ENCODE results near the gene FRYL. TPM values are rescaled to one million over a fixed set of nuclear protein-coding genes. Genes with fewer than 3 reads are reported as not detected.

The FRYL gene
- polyA plus RNA-seq, 3 donors from 2014 or later: 25.8 to 57.9 (median 26.7) TPM

DNA sequence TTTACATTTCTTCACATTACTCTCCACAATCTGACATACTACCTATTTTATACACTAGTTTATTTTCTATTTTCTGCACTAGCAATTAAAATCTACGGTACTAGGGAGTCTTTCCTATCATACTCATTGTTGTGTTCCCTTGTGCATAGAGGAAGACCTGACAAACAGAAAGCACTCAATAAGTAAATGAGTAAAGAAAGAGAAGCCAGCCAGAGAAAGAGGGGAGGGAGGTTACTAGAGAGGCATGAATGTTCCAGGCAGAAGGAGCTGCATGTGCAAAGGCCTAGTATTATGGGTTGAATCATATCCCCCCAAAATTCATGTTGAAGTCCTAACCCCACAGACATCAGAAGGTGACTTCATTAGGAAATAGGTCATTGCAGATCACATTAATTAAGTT, 176.0 kb downstream of the FRYL start:
- Mint-ChIP-seq H3K4me3 (no peak overlapping the region), H3K27ac (peak overlapping the region in 2 of 6 donors; percentile 3 to 12), H3K36me3 (peaks cover 0 to 22% (median 8%) of the 10 kb centered on the region in 3 donors), H3K4me1 (no peaks in the 10 kb centered on the region), H3K9me3 (no peaks in the 10 kb centered on the region), H3K27me3 (ENCODE audit: low read depth in 3 of 3) (peaks cover 0 to 1% (median 0%) of the 10 kb centered on the region in 3 donors)
- no peak for DNase-seq

DNA sequence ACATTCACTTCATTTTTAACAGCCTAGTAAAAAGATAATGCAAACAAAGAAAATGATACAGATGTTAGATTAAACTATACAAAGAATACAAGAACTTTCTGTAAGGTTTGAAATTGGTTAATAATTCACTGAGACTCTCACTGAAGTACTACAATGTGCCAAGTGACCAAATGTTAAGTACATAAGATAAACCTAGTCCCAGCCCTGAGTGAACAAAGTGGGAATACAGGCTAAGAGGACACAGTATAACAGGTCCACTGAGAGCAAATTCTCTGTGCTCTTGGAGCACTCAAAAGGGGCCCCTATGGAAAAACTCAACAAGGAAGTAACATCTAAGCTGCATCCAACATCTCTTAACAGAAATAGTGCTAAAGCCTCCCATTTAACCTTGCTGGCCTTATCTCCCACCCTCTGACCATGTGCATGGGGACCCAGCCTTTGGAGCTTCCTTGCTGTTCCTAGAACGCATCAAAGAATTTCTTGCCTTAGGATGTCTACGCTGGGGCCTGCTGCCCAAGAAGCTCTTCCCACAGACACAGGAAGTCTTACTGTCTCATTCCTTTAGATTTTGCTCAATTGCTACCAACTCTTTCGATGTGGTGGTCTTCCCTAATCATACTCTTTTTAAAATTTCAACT, 176.6 kb downstream of the FRYL start:
- Mint-ChIP-seq H3K27me3 (ENCODE audit: low read depth in 3 of 3) (peaks cover 0 to 1% (median 0%) of the 10 kb centered on the region in 3 donors), H3K4me3 (no peak overlapping the region), H3K27ac (peak overlapping the region in 1 of 6 donors; percentile 40), H3K4me1 (no peaks in the 10 kb centered on the region), H3K9me3 (no peaks in the 10 kb centered on the region), H3K36me3 (peaks cover 3 to 23% (median 8%) of the 10 kb centered on the region in 3 donors)
- DNase-seq: no peak

DNA sequence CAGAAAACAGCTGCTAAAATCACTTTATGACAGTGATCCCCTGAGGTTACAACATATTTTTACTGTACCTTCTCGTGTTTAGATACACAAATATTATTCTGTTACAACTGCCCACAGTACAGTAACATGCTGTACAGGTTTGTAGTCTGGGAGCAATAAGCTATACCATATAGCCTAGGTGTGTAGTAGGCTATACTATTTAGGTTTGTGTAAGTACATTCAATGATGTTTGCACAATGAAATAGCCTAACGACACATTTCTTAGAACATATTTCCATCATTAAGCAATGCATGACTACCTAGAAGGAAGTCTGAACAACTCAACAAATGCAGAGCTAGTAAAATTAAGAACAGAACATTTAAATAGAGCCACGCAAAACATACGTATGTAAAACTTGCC, 177.3 kb downstream of the FRYL start:
- no peak overlapping the region for H3K4me3 Mint-ChIP-seq
- H3K9me3 Mint-ChIP-seq: no peaks in the 10 kb centered on the region
- no peaks in the 10 kb centered on the region for H3K4me1 Mint-ChIP-seq
- H3K27ac Mint-ChIP-seq: no peak overlapping the region
- no peak for DNase-seq
- peaks cover 5 to 24% (median 8%) of the 10 kb centered on the region in 3 donors for H3K36me3 Mint-ChIP-seq
- peaks cover 0 to 1% (median 0%) of the 10 kb centered on the region in 3 donors for H3K27me3 Mint-ChIP-seq (ENCODE audit: low read depth in 3 of 3)

DNA sequence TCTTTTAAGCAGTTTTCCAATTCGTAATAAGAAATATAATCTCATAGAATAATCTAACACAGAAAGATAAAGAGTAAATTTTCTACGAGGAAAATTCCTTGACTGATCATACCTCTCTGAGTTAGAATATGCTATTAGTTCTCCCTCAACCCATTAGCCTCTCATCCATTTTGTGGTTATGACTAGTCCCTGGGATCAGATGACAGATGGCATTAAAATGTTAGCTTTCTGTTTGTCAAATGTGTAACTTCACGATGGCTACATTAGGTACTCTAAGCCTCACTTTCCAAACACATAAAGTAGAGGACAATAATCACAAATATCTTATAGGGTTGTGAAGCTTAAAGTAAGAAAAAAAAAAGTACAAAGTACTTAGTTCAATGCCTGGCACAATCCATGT, 177.9 kb downstream of the FRYL start:
- Mint-ChIP-seq H3K9me3 (no peaks in the 10 kb centered on the region), H3K4me1 (peaks cover 0 to 4% of the 10 kb centered on the region in 2 donors), H3K36me3 (peaks cover 6 to 20% (median 8%) of the 10 kb centered on the region in 3 donors), H3K27me3 (ENCODE audit: low read depth in 3 of 3) (peaks cover 0 to 1% (median 0%) of the 10 kb centered on the region in 3 donors), H3K27ac (no peak overlapping the region), H3K4me3 (no peak overlapping the region)
- no peak for DNase-seq

DNA sequence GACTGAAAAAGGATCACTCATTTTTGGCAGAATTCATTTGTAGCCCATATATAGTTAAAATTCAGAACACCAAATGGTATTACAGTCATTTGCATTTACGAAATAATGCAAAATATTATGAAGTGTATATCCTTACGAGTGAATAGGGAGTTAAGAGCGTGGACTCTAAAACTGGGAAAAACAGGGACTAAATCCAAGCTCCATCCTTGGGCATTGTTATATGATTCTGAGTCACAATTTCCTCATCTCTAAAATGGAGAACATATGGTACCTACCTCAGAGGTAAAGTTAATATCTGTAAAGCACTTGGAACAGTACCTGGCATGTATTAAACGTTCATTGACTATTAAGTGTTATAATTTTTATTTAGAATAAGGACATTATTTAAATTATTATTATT, 183.7 kb downstream of the FRYL start:
- Mint-ChIP-seq H3K9me3 (peaks cover 0 to 1% (median 0%) of the 10 kb centered on the region in 6 donors), H3K4me1 (peaks cover 2 to 14% of the 10 kb centered on the region in 2 donors), H3K4me3 (no peak overlapping the region), H3K36me3 (peaks cover 8 to 40% (median 12%) of the 10 kb centered on the region in 3 donors), H3K27ac (no peak overlapping the region), H3K27me3 (ENCODE audit: low read depth in 3 of 3) (peaks cover 0 to 6% (median 2%) of the 10 kb centered on the region in 3 donors)
- DNase-seq: no peak

DNA sequence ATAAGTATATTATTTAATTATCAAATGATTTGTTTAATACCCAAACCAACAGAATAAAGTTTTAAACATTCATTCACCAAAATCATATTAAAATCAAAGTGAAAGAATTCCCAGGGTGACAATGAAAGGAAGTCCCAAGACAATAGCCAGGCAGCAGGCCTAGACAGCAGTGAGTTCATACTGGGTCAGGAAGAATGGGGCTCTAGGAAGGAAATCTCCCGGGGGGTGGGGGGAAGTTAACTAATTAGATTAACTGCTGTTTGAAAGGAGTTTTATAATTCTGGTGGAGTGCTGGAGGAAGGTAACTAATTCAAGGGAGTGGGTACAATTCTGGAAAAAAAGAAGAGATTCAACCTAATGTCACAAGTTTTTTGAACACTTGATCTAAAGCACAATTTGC, 185.9 kb downstream of the FRYL start:
- DNase-seq: no peak
- peaks cover 0 to 1% (median 0%) of the 10 kb centered on the region in 6 donors for H3K9me3 Mint-ChIP-seq
- peak overlapping the region in 2 of 6 donors; percentile 31 to 40 for H3K27ac Mint-ChIP-seq
- no peak overlapping the region for H3K4me3 Mint-ChIP-seq
- peaks cover 8 to 46% (median 12%) of the 10 kb centered on the region in 3 donors for H3K36me3 Mint-ChIP-seq
- peaks cover 0 to 6% (median 2%) of the 10 kb centered on the region in 3 donors for H3K27me3 Mint-ChIP-seq (ENCODE audit: low read depth in 3 of 3)
- H3K4me1 Mint-ChIP-seq: peaks cover 7 to 16% of the 10 kb centered on the region in 2 donors

DNA sequence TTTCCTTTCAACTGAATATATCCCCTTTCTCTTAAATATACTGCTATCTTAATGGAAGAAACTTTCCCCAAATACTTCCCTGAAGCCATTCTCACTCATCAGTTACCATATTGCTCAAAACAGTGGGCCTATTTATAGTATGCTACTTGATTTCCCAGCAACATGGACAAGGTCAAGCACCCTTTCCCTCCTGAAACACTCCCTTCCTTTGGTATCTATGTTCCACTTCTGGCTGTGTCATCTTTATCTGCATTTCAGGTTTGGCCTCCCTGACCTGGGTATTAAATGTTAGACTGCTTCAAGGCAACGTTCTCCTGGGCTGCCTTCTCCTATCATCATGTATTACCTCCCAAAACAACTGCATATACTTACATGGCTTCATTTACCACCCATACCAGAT, 188.7 kb downstream of the FRYL start:
- Mint-ChIP-seq H3K27ac (peak overlapping the region in 2 of 6 donors; percentile 1 to 41), H3K4me3 (no peak overlapping the region), H3K9me3 (peaks cover 0 to 1% (median 0%) of the 10 kb centered on the region in 6 donors), H3K27me3 (ENCODE audit: low read depth in 3 of 3) (peaks cover 0 to 6% (median 2%) of the 10 kb centered on the region in 3 donors), H3K36me3 (peaks cover 8 to 42% (median 9%) of the 10 kb centered on the region in 3 donors), H3K4me1 (peaks cover 15 to 19% of the 10 kb centered on the region in 2 donors)
- DNase-seq: no peak

DNA sequence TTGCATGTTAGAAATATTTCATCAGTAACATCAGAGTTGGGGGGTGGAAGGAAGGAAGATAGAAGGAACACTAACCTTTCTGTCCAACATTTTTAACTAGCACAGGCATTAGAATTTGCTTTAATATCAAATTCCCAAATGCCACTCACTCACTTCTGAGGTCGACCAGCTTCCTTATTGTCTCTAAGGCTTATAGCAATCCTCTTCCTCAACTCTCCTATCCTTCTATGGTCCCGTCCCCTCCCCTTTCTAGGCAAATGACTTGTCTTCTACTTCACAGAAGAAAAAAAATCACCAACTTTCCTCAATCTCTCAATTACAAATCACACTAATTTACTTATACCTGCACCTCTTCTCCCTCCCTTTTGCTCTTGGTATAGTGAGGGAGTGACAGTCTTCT, 189.2 kb downstream of the FRYL start:
- DNase-seq: no peak
- H3K9me3 Mint-ChIP-seq: peaks cover 0 to 1% (median 0%) of the 10 kb centered on the region in 6 donors
- peaks cover 15 to 19% of the 10 kb centered on the region in 2 donors for H3K4me1 Mint-ChIP-seq
- no peak overlapping the region for H3K4me3 Mint-ChIP-seq
- peaks cover 8 to 47% (median 13%) of the 10 kb centered on the region in 3 donors for H3K36me3 Mint-ChIP-seq
- peak overlapping the region in 2 of 6 donors; percentile 0 to 41 for H3K27ac Mint-ChIP-seq
- peaks cover 0 to 6% (median 2%) of the 10 kb centered on the region in 3 donors for H3K27me3 Mint-ChIP-seq (ENCODE audit: low read depth in 3 of 3)

DNA sequence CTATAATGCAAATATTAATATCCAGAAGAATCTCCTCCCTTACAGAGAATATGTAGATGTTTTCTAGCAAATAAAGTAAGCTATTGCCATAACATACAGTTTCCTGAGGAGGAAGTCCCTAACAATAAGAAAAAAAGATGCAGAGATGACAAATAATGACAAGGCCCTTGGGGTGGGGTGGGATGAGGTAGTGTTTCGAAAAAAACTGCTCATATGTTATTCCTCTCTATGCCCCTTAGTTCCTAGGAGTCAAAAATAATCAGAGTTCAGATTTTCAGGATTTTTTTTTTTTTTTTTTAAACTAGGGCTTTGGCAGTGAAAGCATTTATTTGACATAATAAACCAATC, 191.0 kb downstream of the FRYL start:
- peaks cover 15 to 19% of the 10 kb centered on the region in 2 donors for H3K4me1 Mint-ChIP-seq
- H3K27me3 Mint-ChIP-seq (ENCODE audit: low read depth in 3 of 3): peaks cover 0 to 4% (median 2%) of the 10 kb centered on the region in 3 donors
- H3K36me3 Mint-ChIP-seq: peaks cover 3 to 47% (median 13%) of the 10 kb centered on the region in 3 donors
- DNase-seq: no peak
- no peak overlapping the region for H3K4me3 Mint-ChIP-seq
- H3K27ac Mint-ChIP-seq: peak overlapping the region in 2 of 6 donors; percentile 21 to 51
- H3K9me3 Mint-ChIP-seq: no peaks in the 10 kb centered on the region

DNA sequence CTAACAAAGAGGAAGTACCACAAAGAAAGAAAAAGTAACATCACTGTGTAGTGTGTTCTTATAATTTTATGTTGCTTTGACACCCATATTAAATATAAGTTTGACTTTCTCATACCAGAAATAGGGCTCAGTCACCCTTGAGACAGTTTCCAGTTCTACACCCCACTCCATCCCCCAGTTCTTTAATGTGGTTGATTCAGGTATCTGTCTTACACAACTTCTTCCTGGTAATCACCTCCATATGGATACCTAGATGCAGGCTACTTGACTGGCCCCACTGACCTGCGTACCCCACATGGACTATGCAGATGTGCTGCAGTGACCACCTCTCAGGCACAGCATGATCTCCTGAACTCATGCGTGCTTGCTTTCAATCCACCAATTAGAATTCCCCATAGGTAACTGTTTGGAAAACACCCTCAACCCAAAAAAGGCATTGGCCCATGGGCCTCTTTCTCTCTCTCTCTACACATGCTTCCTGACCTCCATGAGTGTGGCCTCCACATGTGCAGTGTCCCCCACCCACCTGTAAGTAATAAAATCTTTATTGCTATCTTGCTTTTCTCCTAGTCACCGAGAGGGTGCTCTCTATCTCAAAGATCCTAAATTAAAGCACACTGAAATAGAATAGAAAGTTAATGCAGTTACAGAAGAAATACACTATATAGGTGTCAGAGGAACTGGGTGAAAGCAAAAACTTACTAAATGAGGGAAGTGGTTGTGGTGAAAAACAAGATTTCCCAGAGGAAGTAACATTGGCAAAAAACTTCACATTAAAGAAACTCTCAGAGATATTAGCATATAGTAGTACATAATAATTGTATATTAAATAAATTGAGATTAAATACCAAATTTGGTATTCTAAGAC, 191.6 kb downstream of the FRYL start:
- Mint-ChIP-seq H3K36me3 (peaks cover 3 to 46% (median 13%) of the 10 kb centered on the region in 3 donors), H3K4me3 (no peak overlapping the region), H3K27ac (peak overlapping the region in 2 of 6 donors; percentile 38 to 46), H3K9me3 (no peaks in the 10 kb centered on the region), H3K27me3 (ENCODE audit: low read depth in 3 of 3) (peaks cover 0 to 4% (median 2%) of the 10 kb centered on the region in 3 donors), H3K4me1 (peaks cover 15 to 19% of the 10 kb centered on the region in 2 donors)
- no peak for DNase-seq

DNA sequence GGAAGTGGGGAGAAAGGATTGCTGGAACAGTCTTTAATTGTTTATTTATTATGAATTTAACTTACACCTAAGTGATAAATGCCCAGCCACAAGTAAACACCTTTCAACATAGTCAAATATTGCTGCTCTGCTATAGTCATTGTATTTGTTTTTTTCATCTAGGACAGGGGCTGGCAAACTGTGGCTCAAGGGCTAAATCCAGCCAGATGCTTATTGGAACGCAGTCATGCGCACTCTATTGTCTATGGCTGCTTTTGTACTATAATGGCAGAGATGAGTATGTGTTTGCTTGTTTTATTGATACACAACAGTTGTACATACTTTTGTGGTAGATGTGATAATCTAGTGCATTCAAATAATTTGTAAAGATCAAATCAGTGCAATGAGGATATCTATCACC, 194.7 kb downstream of the FRYL start:
- Mint-ChIP-seq H3K9me3 (no peaks in the 10 kb centered on the region), H3K27me3 (ENCODE audit: low read depth in 3 of 3) (peaks cover 0 to 2% (median 0%) of the 10 kb centered on the region in 3 donors), H3K36me3 (peaks cover 6 to 54% (median 19%) of the 10 kb centered on the region in 3 donors), H3K4me3 (no peak overlapping the region), H3K27ac (peak overlapping the region in 1 of 6 donors; percentile 24), H3K4me1 (peaks cover 7 to 14% of the 10 kb centered on the region in 2 donors)
- no peak for DNase-seq

DNA sequence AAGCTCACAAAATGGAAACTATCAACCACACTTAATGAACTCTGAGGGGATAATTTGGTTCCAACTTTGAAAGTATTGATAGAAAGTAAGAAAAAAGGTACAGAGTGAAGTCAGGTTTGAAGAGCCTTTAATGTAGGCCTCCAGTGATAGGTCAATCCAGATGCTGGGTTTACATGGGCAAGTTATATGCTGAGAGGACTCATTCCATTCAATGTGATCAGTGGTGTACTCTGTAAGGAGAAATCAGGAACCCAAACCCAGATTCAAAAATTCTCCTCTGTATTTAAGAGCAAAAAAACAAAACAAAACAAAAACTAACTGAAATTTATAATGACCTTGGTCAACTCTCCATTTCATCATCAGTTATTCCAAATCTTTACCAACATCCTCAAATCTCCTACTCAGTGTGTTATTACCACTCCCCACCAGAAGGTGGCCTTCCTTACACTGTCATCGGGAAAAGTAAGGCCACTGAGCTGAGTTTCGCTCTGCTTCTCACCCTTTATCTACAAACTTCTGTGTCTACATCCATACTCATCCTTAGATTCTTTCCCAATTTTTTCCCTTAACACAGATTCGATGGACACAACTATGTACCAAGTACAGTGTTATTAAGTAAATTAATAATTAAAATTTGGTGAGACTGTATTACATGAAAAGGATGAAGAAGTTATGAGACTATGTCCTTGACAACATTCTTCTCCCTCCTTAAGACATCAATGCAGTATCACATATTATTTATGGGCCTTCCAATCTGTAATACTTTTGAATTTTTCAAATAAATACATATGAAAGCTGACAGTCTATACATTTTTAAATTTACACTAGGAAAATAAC, 201.7 kb downstream of the FRYL start:
- peaks cover 9 to 29% (median 12%) of the 10 kb centered on the region in 3 donors for H3K36me3 Mint-ChIP-seq
- no peaks in the 10 kb centered on the region for H3K9me3 Mint-ChIP-seq
- peak overlapping the region in 3 of 6 donors; percentile 2 to 68 (median 26) for H3K27ac Mint-ChIP-seq
- H3K4me1 Mint-ChIP-seq: no peaks in the 10 kb centered on the region
- H3K27me3 Mint-ChIP-seq (ENCODE audit: low read depth in 3 of 3): no peaks in the 10 kb centered on the region
- no peak overlapping the region for H3K4me3 Mint-ChIP-seq
- DNase-seq: peak; percentile 32 to 56 (median 50)

DNA sequence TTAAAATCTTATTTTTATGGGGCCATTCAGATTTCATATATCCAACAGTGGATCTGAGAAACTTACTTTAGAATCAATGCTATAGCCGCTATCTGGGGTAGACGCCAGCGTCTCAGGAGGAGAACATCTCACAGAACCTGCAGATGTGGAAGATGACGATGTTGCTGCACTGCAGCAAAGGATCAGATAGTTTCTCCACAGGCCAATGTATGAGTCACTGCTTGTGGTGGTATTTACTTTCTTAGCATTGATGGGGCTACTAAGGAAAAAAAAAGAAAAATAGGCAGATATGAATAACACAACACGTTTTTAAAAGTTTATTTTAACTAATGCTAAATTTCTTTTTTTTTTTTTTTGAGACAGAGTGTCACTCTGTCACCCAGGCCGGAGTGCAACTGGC, 204.1 kb downstream of the FRYL start:
- Mint-ChIP-seq H3K27me3 (ENCODE audit: low read depth in 3 of 3) (no peaks in the 10 kb centered on the region), H3K27ac (no peak overlapping the region), H3K9me3 (no peaks in the 10 kb centered on the region), H3K4me1 (no peaks in the 10 kb centered on the region), H3K36me3 (peaks cover 12 to 21% (median 19%) of the 10 kb centered on the region in 3 donors), H3K4me3 (no peak overlapping the region)
- DNase-seq: no peak
